ENCODE data around the gene DYRK3. TPM values are rescaled to one million over a fixed set of nuclear protein-coding genes. Genes with fewer than 3 reads are reported as not detected.

DYRK3 gene
- total and polyA plus RNA-seq, 9 of the 15 experiments (the other 6 are each of a cell fraction or from before 2014, with no cell fraction given), result 4.5 to 33.7 (median 25.7) TPM

GRCh38 chr1:206672844-206673758 lies 37.8 kb downstream of the DYRK3 start (continued):
- no peak; the same call in 1 of the 2 replicates for TF ChIP-seq MGA (IDR thresholded peaks at IDR 0.05)
- TF ChIP-seq GATAD2B (IDR thresholded peaks at IDR 0.05; ENCODE audit: borderline replicate concordance), result peak; percentile 91; the same call in 1 of the 2 replicates
- TF ChIP-seq MITF (IDR thresholded peaks at IDR 0.05), result peak; percentile 94
- no peak for TF ChIP-seq ELF2 (CRISPR knock-in tag; IDR thresholded peaks at IDR 0.05)
- TF ChIP-seq FOSL1 (tag; conservative IDR thresholded peaks at IDR 0.05), result peak; percentile 60; the same call in 1 of the 2 replicates
- no peak for TF ChIP-seq ZNF586 (CRISPR knock-in tag; conservative IDR thresholded peaks at IDR 0.05)
- TF ChIP-seq GABPA (tag; conservative IDR thresholded peaks at IDR 0.05; ENCODE audit: low read depth), result peak; percentile 39; the same call in 1 of the 2 replicates
- no peak for TF ChIP-seq HDAC6 (IDR thresholded peaks at IDR 0.05; ENCODE audit: low read depth, low read length)
- TF ChIP-seq ARNT (IDR thresholded peaks at IDR 0.05), result peak; percentile 84 to 95
- no peak for TF ChIP-seq ZNF134 (CRISPR knock-in tag; conservative IDR thresholded peaks at IDR 0.05)
- no peak for TF ChIP-seq SAFB (IDR thresholded peaks at IDR 0.05; ENCODE audit: borderline replicate concordance, low read depth, low read length)
- TF ChIP-seq KLF16 (IDR thresholded peaks at IDR 0.05), result peak; percentile 90
- no peak for TF ChIP-seq BDP1 (IDR thresholded peaks at IDR 0.05; ENCODE audit: insufficient read depth, insufficient read length)
- TF ChIP-seq TSC22D4 (tag; IDR thresholded peaks at IDR 0.05), result no peak; the same call in 1 of the 2 replicates
- no peak for TF ChIP-seq ZNF507 (tag; conservative IDR thresholded peaks at IDR 0.05)
- no peak for TF ChIP-seq U2AF1 (optimal IDR thresholded peaks at IDR 0.05; ENCODE audit: low read depth, low read length)
